Measurements from ENCODE around the gene WNT7A.

WNT7A gene

DNA sequence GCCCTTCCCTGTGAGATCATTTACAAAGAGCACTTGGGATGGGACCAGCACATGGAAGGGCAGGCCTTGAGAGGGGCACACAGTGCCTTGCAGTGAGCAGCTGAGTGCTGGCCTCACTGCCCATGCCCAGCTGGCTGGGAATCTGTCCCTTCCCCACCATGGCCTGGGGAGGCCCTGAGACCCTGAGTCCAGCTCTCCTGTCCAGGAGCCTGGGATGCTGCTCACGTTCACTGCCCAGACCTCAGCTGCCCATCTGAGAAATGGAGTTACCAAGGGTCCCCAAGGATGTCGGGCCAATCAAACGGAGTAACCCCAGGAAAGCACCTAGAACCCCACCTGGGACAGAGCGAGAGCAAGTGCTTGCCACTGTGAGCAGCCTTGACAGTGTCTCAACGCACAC, 35.6 kb downstream of the WNT7A start:
- no peak for DNase-seq

DNA sequence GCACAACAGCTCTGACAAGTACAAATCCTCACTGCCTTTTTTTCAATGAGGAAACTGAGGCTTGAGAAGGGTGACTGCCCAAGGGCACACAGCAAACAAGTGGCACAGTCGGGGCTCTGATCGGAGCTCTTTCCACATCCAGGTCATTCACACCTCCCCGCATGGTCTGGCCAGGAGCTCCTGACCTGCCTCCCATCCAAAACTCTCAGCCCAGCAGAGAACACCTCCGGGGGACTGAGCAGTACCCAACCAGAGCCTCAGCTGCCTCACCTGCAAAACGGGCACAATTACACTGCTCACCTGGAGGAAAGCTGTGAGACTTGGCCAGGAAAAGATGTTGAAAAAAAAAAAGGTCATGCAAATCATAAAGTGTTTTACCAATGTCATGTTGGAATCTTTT, 36.5 kb downstream of the WNT7A start:
- DNase-seq: no peak

GRCh38 chr3:13842226-13842625, 37.6 kb downstream of the WNT7A start:
- no peak for DNase-seq

DNA sequence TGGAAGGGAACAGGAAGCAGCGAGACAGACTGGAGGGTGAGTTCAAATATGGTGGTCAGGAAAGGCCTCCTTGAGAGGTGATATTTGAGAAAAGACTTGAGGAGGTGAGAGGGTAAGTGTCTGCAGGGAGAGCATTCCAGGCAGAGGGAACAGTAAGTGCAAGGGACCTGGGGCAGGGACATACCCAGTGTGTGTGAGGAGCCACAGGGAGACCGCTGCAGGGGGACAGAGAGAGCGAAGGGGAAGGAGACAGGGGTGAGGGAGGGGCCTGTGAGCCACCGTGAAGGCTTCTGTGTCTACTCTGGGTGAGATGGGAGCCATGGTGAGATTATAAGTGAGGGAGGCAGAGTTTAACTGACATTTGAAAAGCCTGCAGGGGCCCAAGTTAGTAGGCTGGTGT, 38.0 kb downstream of the WNT7A start:
- DNase-seq: no peak

DNA sequence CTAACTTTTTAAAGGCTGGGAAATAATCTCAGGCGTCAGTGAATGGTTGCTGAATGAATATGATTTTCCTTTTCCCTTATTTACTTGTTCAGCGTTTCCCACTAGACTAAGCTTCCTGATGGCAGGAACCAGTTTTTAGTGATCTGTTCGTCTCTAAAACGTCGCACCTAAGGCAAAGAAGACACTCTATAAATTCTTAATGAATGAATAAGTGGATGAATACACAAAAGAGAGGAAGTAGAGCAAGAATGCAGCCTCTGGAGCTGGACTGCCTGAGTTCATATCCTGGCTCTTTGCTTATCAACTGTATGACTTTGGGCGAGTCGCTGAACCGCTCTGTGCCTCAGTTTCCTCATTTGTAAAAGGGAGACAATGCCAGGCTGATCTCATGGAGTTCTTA, 38.7 kb downstream of the WNT7A start:
- DNase-seq: no peak

DNA sequence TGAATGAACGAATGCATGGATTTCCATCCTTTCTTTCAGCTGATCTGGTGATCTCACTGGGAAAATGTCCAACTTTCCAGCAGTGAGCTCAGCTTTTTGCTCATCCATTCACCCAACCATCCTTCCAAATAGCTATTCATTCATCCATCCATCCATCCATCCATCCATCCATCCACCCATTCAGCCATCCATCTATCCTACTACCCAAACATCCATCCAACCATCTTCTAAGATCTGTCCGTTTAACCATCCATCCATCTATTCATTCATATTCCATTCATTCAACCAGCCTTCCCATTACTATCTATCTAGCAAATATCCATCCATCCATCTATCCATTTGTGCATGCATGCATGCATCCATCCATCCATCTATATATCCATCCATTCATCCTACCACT, 39.4 kb downstream of the WNT7A start:
- no peak for DNase-seq

- no peak for DNase-seq
These were observed 40.0 kb downstream of the WNT7A start for GRCh38 chr3:13839726-13840340.

DNA sequence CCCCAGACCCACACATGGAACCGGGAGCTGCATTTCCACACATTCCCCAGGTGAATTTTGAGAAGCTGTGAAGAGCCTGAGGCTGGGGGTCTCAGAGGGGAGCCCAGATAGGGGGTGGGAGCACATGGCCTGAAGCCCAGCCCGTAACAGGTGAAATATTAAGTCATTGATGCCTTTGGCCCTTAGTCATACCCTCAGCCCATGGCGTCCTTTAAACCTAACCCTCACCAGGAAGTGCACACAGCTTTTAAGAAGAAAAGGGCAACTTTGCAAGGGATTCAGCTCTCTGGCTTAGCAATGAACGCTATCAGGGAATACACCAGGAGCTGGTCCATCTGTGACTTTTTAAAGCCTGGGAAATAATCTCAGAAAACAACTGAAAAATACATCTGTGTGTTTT, 40.6 kb downstream of the WNT7A start:
- no peak for DNase-seq

GRCh38 chr3:13838421-13838820, 41.5 kb downstream of the WNT7A start:
- DNase-seq: no peak

- no peak for DNase-seq
These were observed 42.1 kb downstream of the WNT7A start for GRCh38 chr3:13837751-13838150.

DNA sequence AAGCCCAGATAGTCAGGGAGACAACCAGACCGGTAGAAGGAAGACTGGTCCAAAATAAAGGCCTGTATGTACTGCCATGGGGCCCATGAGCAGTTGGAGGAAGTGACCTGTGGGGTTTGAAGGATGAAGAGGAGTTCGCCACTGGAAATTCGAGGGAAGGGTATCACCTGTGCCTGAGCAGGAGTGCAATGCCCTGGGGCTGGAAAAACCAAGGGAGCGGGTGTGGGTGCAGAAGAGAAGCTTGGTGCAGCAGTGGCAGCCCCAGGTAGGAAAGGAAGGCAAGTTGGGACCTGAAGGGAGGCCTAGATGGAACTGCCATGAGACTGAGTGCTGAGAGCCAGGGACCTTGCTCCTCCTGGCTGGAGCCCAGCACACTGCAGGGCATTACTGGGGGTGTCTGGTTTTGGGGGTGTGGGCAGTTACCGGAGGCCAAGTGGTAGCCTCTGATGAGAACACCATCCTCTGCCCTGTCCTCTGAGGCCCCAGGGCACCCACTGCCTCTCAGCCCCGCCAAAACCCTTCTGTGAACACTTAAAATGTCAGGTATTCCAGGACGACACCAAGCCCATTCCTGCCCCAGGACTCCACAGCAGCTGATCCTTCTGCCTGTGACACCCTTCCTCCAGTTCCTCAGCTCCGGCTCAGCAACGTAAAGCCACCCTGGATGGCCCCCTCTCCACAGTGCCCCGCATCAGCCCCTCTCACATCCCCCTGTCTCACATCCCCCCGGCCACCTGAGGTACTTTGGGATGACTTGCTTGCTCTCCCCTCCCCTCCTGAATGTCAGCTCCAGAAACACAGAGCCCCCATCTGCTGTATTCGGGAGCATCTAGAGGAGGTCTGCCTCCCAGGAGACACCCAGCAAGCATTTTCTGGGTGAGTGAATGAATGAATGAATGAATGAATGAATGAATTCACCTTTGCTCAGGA, 42.9 kb downstream of the WNT7A start:
- no peak for DNase-seq

GRCh38 chr3:13835246-13835645, 44.6 kb downstream of the WNT7A start:
- no peak for DNase-seq

GRCh38 chr3:13834258-13835035, 45.4 kb downstream of the WNT7A start:
- DNase-seq: no peak

DNA sequence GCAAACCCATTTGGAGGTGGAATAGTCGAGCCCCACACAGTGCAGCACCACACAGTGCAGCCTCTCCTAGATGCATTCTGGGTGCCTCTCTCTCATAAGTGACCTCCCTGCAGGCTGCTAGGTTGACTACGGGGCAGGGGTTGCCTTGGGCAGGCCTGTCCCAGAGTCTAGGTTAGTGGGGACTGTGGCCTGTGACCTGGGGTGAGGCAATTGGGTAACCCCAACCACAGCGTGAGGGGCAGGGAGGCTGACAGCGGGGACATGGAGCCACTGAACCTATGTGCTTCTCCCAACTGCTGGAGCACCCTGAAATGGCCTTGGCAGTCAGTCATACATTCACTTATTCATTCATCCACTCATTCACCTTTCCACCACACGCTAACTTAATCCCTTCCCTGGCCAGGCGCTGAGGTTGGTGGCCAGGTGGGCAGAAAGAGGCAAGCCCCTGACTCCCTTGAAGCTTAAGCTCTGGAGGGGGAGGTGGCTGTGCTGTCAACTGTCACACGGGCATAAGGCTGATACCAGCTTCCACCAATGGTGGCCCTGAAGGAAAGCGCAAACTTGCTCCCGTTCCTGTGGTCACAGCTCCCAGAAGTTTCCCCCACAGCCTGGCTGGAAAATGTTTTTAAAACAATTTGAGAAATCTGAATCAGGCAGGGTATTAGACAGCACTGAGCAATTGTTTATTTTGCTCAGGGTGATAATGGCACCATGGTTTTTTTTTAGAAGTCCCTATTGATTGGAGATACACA, 46.2 kb downstream of the WNT7A start:
- DNase-seq: no peak

DNA sequence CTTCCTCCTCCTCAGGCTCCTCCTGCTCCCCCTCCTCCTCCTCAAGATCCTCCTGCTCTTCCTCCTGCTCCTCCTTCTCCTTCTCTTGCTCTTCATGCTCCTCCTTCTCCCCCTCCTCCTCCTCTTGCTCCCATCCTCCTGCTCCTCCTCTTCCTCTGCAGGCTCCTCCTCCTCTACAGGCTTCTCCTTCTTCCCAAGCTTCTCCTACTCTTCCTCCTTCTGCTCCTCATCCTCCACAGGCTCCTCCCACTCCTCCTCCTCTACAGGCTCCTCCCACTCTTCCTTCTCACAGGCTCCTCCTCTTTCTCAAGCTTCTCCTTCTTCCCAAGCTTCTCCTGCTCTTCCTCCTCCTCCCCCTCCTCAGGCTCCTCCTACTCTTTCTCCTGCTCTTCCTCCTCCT, 47.7 kb downstream of the WNT7A start:
- DNase-seq: no peak

GRCh38 chr3:13831386-13831996, 48.4 kb downstream of the WNT7A start:
- DNase-seq: no peak

DNA sequence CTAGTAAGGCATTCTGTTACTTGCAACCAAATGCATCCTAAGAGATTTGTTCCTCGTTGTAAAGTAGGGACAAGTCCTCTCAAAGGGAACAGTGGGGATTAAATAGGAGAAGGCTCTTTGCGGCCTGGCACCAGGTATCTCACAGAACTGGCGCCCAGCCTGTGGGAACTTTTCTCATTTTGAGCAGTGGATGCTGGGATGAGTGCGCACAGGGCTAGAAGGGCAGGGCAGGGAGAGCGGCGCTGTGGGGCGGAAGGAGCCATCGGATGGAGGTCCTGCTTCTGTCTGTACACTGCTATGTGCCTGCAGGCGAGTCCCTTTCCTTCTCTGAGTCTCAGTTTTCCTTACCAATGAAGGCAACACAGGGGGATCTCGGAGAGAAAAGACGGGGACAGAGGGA, 50.6 kb downstream of the WNT7A start:
- no peak for DNase-seq

DNA sequence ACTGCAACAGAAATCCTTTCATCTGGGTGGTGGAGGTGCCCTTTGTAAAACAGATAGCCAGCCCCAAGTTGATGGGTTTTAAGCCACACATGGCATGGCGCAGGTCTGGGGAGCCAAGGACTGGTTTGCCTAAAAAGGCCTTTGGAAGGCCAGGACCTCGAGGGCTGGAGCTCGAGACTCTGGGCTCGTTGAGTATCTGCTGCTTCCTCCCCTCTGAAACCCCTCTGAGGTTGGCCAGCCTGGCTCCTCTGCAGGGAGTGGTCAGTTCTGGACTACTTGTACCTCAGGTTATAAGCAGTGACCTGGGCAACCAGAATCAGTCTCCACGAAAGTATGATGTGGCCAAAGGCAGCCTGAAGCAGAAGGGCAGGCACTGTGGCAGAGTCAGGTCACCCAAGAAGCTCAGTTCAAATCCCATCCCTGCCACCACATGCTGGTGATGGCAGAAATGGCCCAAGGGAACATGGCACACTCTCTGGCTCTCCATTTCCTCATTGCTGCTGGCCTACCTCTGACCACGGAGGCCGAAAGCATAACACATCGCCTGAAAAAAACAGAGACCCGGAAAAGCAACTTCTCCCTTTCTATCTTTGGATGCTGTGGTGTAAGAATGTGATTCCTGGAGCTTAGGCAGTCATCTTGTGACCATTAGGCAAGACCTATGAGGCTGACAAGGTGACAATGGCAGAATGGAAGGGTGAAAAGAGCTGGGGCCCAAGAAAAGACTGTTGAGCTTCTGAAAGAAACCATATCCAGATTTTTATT, 51.2 kb downstream of the WNT7A start:
- DNase-seq: no peak

DNA sequence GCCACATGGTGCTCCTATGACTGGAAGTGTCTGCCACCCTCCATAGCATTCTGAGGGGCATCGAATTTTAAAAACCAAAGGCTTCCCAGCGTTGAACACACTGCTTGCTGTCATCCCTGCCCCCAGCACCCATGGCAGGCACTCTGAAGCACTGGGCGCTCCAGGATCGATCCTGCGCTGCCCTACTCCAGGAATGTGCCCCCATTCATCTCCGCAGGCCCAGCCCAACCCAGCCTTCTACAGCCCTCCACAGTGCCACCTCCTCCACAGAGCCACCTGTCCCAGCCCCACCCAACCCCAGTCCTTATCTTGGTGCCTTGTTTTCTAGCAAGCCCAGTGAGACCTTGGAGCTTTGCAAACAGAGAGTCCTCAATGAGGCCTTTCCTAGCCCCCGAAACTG, 52.2 kb downstream of the WNT7A start:
- no peak for DNase-seq

DNA sequence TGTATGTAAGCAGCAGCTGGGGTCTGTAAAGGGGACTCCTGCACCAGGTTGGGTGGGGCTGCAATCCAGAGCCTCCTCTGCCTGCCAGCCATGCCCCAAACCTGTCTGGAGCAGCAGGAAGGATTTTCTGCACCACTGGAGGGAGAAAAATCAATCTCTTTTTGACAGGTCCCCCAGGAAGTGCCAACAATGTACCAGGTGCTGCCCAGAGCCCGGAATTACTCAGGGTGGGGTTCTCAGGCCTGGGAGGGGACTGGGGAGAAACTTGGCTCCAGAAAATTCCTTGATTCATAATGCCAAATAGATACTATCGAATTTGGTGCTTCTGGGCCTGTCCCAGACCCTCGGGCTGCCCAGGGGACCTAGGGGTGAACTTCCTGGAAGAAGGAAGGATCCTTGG, 52.6 kb downstream of the WNT7A start:
- DNase-seq: no peak

- DNase-seq: no peak
These were observed 53.2 kb downstream of the WNT7A start for GRCh38 chr3:13826672-13827071.

DNA sequence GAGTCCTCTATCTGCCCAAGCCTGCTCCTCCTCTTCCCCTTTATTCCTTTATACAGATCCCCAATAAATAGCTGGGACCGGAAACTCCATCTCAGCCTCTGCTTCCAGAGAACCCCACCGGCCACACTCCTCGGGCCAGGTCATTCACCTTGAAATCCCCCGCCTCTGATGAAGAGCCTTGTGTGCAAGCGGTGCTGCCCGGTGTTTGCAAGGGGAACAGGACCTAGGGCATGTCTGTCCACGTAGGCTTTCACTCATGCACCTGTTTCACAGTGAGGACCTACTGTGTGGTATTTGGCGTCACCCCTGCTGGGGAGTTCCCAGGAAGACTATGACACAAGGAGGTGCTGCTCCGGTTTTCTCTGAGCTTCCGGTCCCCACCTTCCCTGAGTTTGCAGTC, 54.0 kb downstream of the WNT7A start:
- DNase-seq: no peak
